HepG2 (cell line): ENCODE measurements around the gene ZNF333. TPM values are rescaled to one million over a fixed set of nuclear protein-coding genes. Genes with fewer than 3 reads are reported as not detected.

Source experiments
- ARID2 ChIP-seq: sonication (generic); formaldehyde crosslinking; IDR thresholded peaks from 2 replicates; pipeline ENCODE4 v1.8.1; 2022; ENCODE audit warnings: mild to moderate bottlenecking, missing genetic modification reagents, borderline replicate concordance
- ESRRA ChIP-seq: sonication (generic); formaldehyde crosslinking; IDR thresholded peaks from 2 replicates; pipeline ENCODE4 v1.5.1; 2020; ENCODE audit warnings: mild to moderate bottlenecking, low read depth, missing genetic modification reagents
- ETV5 ChIP-seq: IDR thresholded peaks from 2 replicates; pipeline ENCODE4 v1.6.1; 2018; ENCODE audit warnings: missing biosample characterization, missing genetic modification reagents, inconsistent platforms, borderline replicate concordance
- ETV6 ChIP-seq: sonication (generic); formaldehyde crosslinking; conservative IDR thresholded peaks from 2 replicates; pipeline ENCODE4 v1.4.0; 2020; ENCODE audit warnings: missing genetic modification reagents
- HNRNPUL1 ChIP-seq: fragments of 200-400 bp; formaldehyde crosslinking; IDR thresholded peaks from 2 replicates; pipeline ENCODE4 v1.6.1; 2017; ENCODE audit warnings: low read depth, mild to moderate bottlenecking, low read length, moderate library complexity
- KDM3A ChIP-seq: IDR thresholded peaks from 2 replicates; pipeline ENCODE4 v1.6.1; 2018; ENCODE audit warnings: low read depth, missing compliant biosample characterization
- MNT ChIP-seq: fragments of 450-650 bp; IDR thresholded peaks from 2 replicates; pipeline ENCODE4 v1.6.1; 2016
- MZF1 ChIP-seq: sonication (generic); formaldehyde crosslinking; IDR thresholded peaks from 2 replicates; pipeline ENCODE4 v1.8.1; 2023; ENCODE audit warnings: mild to moderate bottlenecking, missing genetic modification reagents, borderline replicate concordance
- NONO ChIP-seq, 2 experiments: fragments of 450-650 bp in 1 of 2; sonication (generic) in 1 of 2; formaldehyde crosslinking in 1 of 2; IDR thresholded peaks in 1 of 2; conservative IDR thresholded peaks in 1 of 2; 2 replicates each; pipeline versions ENCODE4 v1.6.1 to v1.8.0; 2017 to 2022; ENCODE audit warnings: mild to moderate bottlenecking in 1 of 2, missing genetic modification reagents in 1 of 2, moderate library complexity in 1 of 2
- SALL1 ChIP-seq: sonication (generic); formaldehyde crosslinking; IDR thresholded peaks from 2 replicates; pipeline ENCODE4 v1.8.0; 2022; ENCODE audit warnings: mild to moderate bottlenecking, missing genetic modification reagents
- SP1 ChIP-seq, 2 experiments: fragments of 450-650 bp in 1 of 2; sonication (generic) in 1 of 2; formaldehyde crosslinking in 1 of 2; IDR thresholded peaks; 2 replicates each; pipeline versions ENCODE4 v1.4.0 to v1.6.1; 2016 to 2020; ENCODE audit warnings: missing genetic modification reagents in 1 of 2
- SP140L ChIP-seq: sonication (generic); formaldehyde crosslinking; IDR thresholded peaks from 2 replicates; pipeline ENCODE4 v1.4.0; 2020; ENCODE audit warnings: missing genetic modification reagents, borderline replicate concordance
- TCF12 ChIP-seq, 2 experiments: fragments of 450-650 bp in 1 of 2; sonication (generic) in 1 of 2; formaldehyde crosslinking in 1 of 2; IDR thresholded peaks; 2 replicates each; pipeline versions ENCODE4 v1.6.1 to v1.8.0; 2017 to 2022; ENCODE audit warnings: antibody characterized with exemption in 1 of 2, mild to moderate bottlenecking in 1 of 2, missing genetic modification reagents in 1 of 2, moderate library complexity in 1 of 2
- TEAD2 ChIP-seq: sonication (generic); formaldehyde crosslinking; IDR thresholded peaks from 2 replicates; pipeline ENCODE4 v1.9.0; 2021; ENCODE audit warnings: missing genetic modification reagents
- ZBTB25 ChIP-seq: IDR thresholded peaks from 2 replicates; pipeline ENCODE4 v1.6.1; 2018; ENCODE audit warnings: missing genetic modification reagents
- ZNF138 ChIP-seq: sonication (generic); formaldehyde crosslinking; IDR thresholded peaks from 2 replicates; pipeline ENCODE4 v1.5.0; 2020; ENCODE audit warnings: mild to moderate bottlenecking, low read depth, missing genetic modification reagents
- ZNF414 ChIP-seq: sonication (generic); formaldehyde crosslinking; IDR thresholded peaks from 2 replicates; pipeline ENCODE4 v1.5.0; 2020; ENCODE audit warnings: missing genetic modification reagents
- ZNF816 ChIP-seq: sonication (generic); formaldehyde crosslinking; IDR thresholded peaks from 2 replicates; pipeline ENCODE4 v1.8.0; 2022; ENCODE audit warnings: missing genetic modification reagents, mild to moderate bottlenecking, borderline replicate concordance
- polyA plus RNA-seq, 8 experiments: library from polyadenylated mRNA; depleted of rRNA in 3 of 8; stranded (reverse) in 7 of 8; unstranded in 1 of 8; fragments of >200 nt; fragmentation: Illumina TruSeq in 4 of 8; extraction: Trizol in 4 of 8; gene quantifications; 2 replicates each; pipeline versions ENCODE4 v1.2.1 to v1.2.3, GENCODE V29; 2011 to 2016; ENCODE audit warnings: low read depth in 4 of 8, missing spikeins in 1 of 8, mixed read lengths in 1 of 8; ENCODE audit not compliant: insufficient read depth in 1 of 8
- total RNA-seq, 5 experiments: library from RNA; depleted of rRNA; stranded (reverse); fragments of >200 nt; fragmentation: Illumina TruSeq; extraction: Trizol; gene quantifications; 2 replicates each; pipeline ENCODE4 v1.2.3, GENCODE V29; 2016; ENCODE audit warnings: low read depth in 1 of 5
- TF ChIP-seq, protein P1 (sequence below), 2 experiments: sonication (generic) in 1 of 2; formaldehyde crosslinking in 1 of 2; IDR thresholded peaks; 2 replicates each; pipeline versions ENCODE4 v1.4.0 to v1.6.1; 2016 to 2020; ENCODE audit warnings: borderline replicate concordance in 1 of 2, low read depth in 1 of 2, mild to moderate bottlenecking in 1 of 2, missing genetic modification reagents in 1 of 2

ZNF333 gene
- total and polyA plus RNA-seq, 2 of the 13 experiments (the other 11 are each of a cell fraction or from before 2014, with no cell fraction given), result 3.4 to 6.4 TPM

DNA sequence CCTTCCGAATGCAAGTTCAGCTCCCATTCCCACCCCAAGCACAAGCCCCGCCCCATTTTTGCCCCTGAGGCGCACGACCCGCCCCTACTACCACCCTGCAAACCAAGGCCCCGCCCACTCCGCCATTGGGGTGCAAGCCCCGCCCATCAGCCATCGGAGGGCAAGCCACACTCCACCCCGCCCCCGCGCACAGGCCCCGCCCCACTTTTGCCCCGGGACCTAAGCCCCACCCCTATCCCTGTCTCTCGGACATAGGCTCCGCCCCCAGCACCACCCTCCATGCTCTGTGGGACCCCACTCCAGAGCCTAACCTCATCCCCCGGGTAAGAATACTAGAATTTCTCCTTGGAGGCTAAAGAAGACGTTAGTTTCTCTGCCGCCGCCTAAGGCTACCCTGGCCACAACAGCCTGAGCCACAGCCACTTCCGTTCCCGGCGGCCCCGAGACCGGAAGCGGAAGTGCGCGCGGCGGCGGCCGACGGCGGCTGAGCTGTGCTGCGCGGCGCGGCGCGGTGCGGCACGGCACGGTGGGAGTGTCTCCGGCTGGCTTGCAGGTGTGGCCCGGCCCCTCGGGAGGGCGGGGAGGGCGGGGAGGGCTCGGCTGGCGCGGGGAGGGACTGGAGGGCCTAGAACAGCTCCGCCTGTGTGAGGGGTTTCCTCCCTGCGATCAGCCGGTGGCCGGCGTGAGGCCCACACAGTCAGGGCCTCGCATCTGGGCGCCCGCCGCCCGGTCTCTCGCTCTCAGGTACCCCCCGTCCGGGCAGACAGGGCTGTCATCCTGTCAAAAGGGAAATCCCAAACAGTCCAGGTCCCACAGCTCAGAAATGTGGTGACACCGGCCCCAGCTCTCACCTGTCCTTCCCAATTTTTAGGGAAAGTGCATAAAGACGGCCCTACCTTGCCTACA is at the start of gene ZNF333 (continued):
- TF ChIP-seq SP1 (IDR thresholded peaks at IDR 0.05) (no peak), SP1 (CRISPR knock-in tag; IDR thresholded peaks at IDR 0.05) (peak; percentile 38), ZNF138 (CRISPR knock-in tag) (0 out of 2 replicates have a peak, but pooled peaks have one; percentile 30), ARID2 (CRISPR knock-in tag) (no peak), MZF1 (CRISPR knock-in tag) (no peak), TCF12 (IDR thresholded peaks at IDR 0.05) (no peak), TCF12 (CRISPR knock-in tag; IDR thresholded peaks at IDR 0.05) (no peak), ESRRA (CRISPR knock-in tag) (no peak), TEAD2 (no peak), NONO (IDR thresholded peaks at IDR 0.05) (no peak), NONO (CRISPR knock-in tag; conservative IDR thresholded peaks at IDR 0.05) (peak; percentile 51; the same call in 1 of the 2 replicates), SP140L (CRISPR knock-in tag) (no peak), ZNF816 (CRISPR knock-in tag) (no peak), ZBTB25 (CRISPR knock-in tag) (0 out of 2 replicates have a peak, but pooled peaks have one; percentile 19), ETV5 (peak; percentile 52), KDM3A (CRISPR knock-in tag) (no peak), HNRNPUL1 (no peak), SALL1 (CRISPR knock-in tag) (peak; percentile 39; the same call in 1 of the 2 replicates), MNT (no peak), ETV6 (CRISPR knock-in tag) (no peak), ZNF414 (CRISPR knock-in tag) (no peak)
- TF ChIP-seq, protein P1, sequence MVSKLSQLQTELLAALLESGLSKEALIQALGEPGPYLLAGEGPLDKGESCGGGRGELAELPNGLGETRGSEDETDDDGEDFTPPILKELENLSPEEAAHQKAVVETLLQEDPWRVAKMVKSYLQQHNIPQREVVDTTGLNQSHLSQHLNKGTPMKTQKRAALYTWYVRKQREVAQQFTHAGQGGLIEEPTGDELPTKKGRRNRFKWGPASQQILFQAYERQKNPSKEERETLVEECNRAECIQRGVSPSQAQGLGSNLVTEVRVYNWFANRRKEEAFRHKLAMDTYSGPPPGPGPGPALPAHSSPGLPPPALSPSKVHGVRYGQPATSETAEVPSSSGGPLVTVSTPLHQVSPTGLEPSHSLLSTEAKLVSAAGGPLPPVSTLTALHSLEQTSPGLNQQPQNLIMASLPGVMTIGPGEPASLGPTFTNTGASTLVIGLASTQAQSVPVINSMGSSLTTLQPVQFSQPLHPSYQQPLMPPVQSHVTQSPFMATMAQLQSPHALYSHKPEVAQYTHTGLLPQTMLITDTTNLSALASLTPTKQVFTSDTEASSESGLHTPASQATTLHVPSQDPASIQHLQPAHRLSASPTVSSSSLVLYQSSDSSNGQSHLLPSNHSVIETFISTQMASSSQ (IDR thresholded peaks at IDR 0.05; ENCODE audit: low read depth), result no peak
- TF ChIP-seq, protein P1 (CRISPR knock-in tag; IDR thresholded peaks at IDR 0.05; ENCODE audit: borderline replicate concordance), result no peak
